GM23338 (cell line): Measurements from ENCODE around the gene COX6B1. TPM values are rescaled to one million over a fixed set of nuclear protein-coding genes. Genes with fewer than 3 reads are reported as not detected.

Experiments
- ATAC-seq: fragments of 200-7000 bp; cut with Tn5 transposase; 3 replicates; pipeline ENCODE4 v1.9.1; 2020
- DNase-seq: peaks from one replicate; pipeline ENCODE4 v3.0.0-alpha.2; 2015; ENCODE audit warnings: low spot score
- H2AFZ ChIP-seq: fragments of 200-600 bp; sonication (generic); 2 replicates; pipeline ENCODE4 v1.8.0; 2016; ENCODE audit warnings: antibody characterized with exemption, mild to moderate bottlenecking, moderate library complexity
- H3F3A ChIP-seq: fragments of 200-600 bp; sonication (generic); replicated peaks from 2 replicates; pipeline ENCODE4 v1.8.0; 2017; ENCODE audit warnings: antibody characterized with exemption, mixed run types, low read depth
- H3K27ac ChIP-seq: fragments of 200-600 bp; sonication (generic); 2 replicates; pipeline ENCODE4 v1.6.1; 2016; ENCODE audit warnings: low read depth
- H3K27me3 ChIP-seq: fragments of 200-600 bp; sonication (generic); 2 replicates; pipeline ENCODE4 v1.8.0; 2016; ENCODE audit warnings: mild to moderate bottlenecking, mixed run types, moderate library complexity; ENCODE audit not compliant: insufficient read depth
- H3K36me3 ChIP-seq: fragments of 200-600 bp; sonication (generic); 2 replicates; pipeline ENCODE4 v1.8.0; 2016; ENCODE audit warnings: mild to moderate bottlenecking; ENCODE audit not compliant: insufficient read depth
- H3K4me1 ChIP-seq: fragments of 200-600 bp; sonication (generic); 2 replicates; pipeline ENCODE4 v1.8.0; 2016; ENCODE audit warnings: mild to moderate bottlenecking, moderate library complexity; ENCODE audit not compliant: insufficient read depth
- H3K4me2 ChIP-seq: fragments of 200-600 bp; sonication (generic); 2 replicates; pipeline ENCODE4 v1.7.1; 2017; ENCODE audit warnings: mixed run types
- H3K4me3 ChIP-seq: fragments of 200-600 bp; sonication (generic); 2 replicates; pipeline ENCODE4 v1.6.1; 2016; ENCODE audit warnings: mixed run types
- H3K79me2 ChIP-seq: fragments of 200-600 bp; sonication (generic); replicated peaks from 2 replicates; pipeline ENCODE4 v1.8.0; 2017; ENCODE audit warnings: mild to moderate bottlenecking; ENCODE audit not compliant: insufficient read depth
- H3K9me2 ChIP-seq: fragments of 200-600 bp; sonication (generic); 2 replicates; pipeline ENCODE4 v1.8.0; 2017; ENCODE audit not compliant: insufficient read depth
- H4K20me1 ChIP-seq: fragments of 200-600 bp; sonication (generic); replicated peaks from 2 replicates; pipeline ENCODE4 v1.8.0; 2017; ENCODE audit warnings: mild to moderate bottlenecking; ENCODE audit not compliant: insufficient read depth
- H3K27ac Mint-ChIP-seq: 2 replicates; pipeline ENCODE4 v1.8.0; 2020; ENCODE audit warnings: inconsistent platforms, mild to moderate bottlenecking, moderate library complexity, mixed read lengths
- H3K27me3 Mint-ChIP-seq: 3 replicates; pipeline ENCODE4 v1.8.0; 2022; ENCODE audit warnings: low read depth, mild to moderate bottlenecking, moderate library complexity, mixed read lengths, inconsistent platforms; ENCODE audit not compliant: insufficient read depth, poor library complexity
- H3K36me3 Mint-ChIP-seq: 3 replicates; pipeline ENCODE4 v1.8.0; 2021; ENCODE audit warnings: low read depth, mild to moderate bottlenecking, inconsistent platforms, moderate library complexity, mixed read lengths
- H3K4me1 Mint-ChIP-seq: 3 replicates; pipeline ENCODE4 v1.8.0; 2020; ENCODE audit warnings: mild to moderate bottlenecking, inconsistent platforms, mixed read lengths
- H3K4me3 Mint-ChIP-seq: 3 replicates; pipeline ENCODE4 v1.8.0; 2021; ENCODE audit warnings: moderate library complexity, mild to moderate bottlenecking, inconsistent platforms, mixed read lengths
- H3K9me3 Mint-ChIP-seq: 3 replicates; pipeline ENCODE4 v1.8.0; 2020; ENCODE audit warnings: moderate library complexity, mild to moderate bottlenecking, inconsistent platforms, mixed read lengths
- CREB1 ChIP-seq: fragments of 250-450 bp; sonication (Bioruptor Pico); IDR thresholded peaks from 2 replicates; pipeline ENCODE4 v1.5.0; 2020; ENCODE audit warnings: low read depth, mild to moderate bottlenecking, moderate library complexity
- CTCF ChIP-seq, 2 experiments: fragments of 200-600 bp in 1 of 2; sonication (generic) in 1 of 2; conservative IDR thresholded peaks; 2 replicates each; pipeline versions ENCODE4 v1.5.1 to v1.6.1; 2016 to 2017; ENCODE audit warnings: antibody characterized with exemption in 2 of 2, low read depth in 2 of 2, mild to moderate bottlenecking in 2 of 2, moderate library complexity in 1 of 2
- ETS1 ChIP-seq: IDR thresholded peaks from 2 replicates; pipeline ENCODE4 v1.6.1; 2016; ENCODE audit warnings: antibody characterized with exemption
- EZH2 ChIP-seq: fragments of 200-600 bp; sonication (generic); IDR thresholded peaks from one replicate; pipeline ENCODE4 v1.8.0; 2017; ENCODE audit warnings: antibody characterized with exemption, mild to moderate bottlenecking, low read depth; ENCODE audit not compliant: unreplicated experiment
- EZH2phosphoT487 ChIP-seq: fragments of 200-600 bp; sonication (generic); IDR thresholded peaks from one replicate; pipeline ENCODE4 v1.8.1; 2018; ENCODE audit warnings: antibody characterized with exemption; ENCODE audit not compliant: unreplicated experiment
- JUNB ChIP-seq: IDR thresholded peaks from one replicate; pipeline ENCODE4 v1.6.1; 2016; ENCODE audit warnings: antibody characterized with exemption; ENCODE audit not compliant: unreplicated experiment
- NANOG ChIP-seq: IDR thresholded peaks from 2 replicates; pipeline ENCODE4 v1.6.1; 2016; ENCODE audit warnings: antibody characterized with exemption, borderline replicate concordance
- POLR2AphosphoS5 ChIP-seq: IDR thresholded peaks from 2 replicates; pipeline ENCODE4 v1.6.1; 2016; ENCODE audit warnings: antibody characterized with exemption, low read depth
- REST ChIP-seq: IDR thresholded peaks from one replicate; pipeline ENCODE4 v1.6.1; 2018; ENCODE audit warnings: antibody characterized with exemption; ENCODE audit not compliant: unreplicated experiment
- STAT1 ChIP-seq: IDR thresholded peaks from one replicate; pipeline ENCODE4 v1.6.1; 2016; ENCODE audit warnings: antibody characterized with exemption; ENCODE audit not compliant: unreplicated experiment
- ZNF114 ChIP-seq: fragments of 250-450 bp; sonication (Bioruptor Pico); IDR thresholded peaks from 2 replicates; pipeline ENCODE4 v1.5.0; 2020; ENCODE audit warnings: mild to moderate bottlenecking, moderate library complexity
- ZNF331 ChIP-seq: fragments of 250-450 bp; sonication (Bioruptor Pico); IDR thresholded peaks from 2 replicates; pipeline ENCODE4 v1.5.0; 2020; ENCODE audit warnings: low read depth, mild to moderate bottlenecking, moderate library complexity
- ZNF462 ChIP-seq: fragments of 250-450 bp; sonication (Bioruptor Pico); IDR thresholded peaks from 2 replicates; pipeline ENCODE4 v1.5.0; 2020; ENCODE audit warnings: mild to moderate bottlenecking, moderate library complexity
- polyA plus RNA-seq: library from polyadenylated mRNA; unstranded; fragments of >200 nt; fragmentation: Nextera tagmentation; extraction: Ambion mirVana; gene quantifications from 2 replicates; pipeline ENCODE4 v1.2.1, GENCODE V29; 2016
- total RNA-seq: library from RNA; depleted of rRNA; stranded (reverse); fragments of >200 nt; shearing (Covaris generic); gene quantifications from 2 replicates; pipeline ENCODE4 v1.2.3, GENCODE V29; 2014

Gene COX6B1
- total and polyA plus RNA-seq, 2 experiments from 2014 or later: 564 to 1,532 TPM

GRCh38 chr19:35636651-35637050 lies 11.5 kb upstream of the COX6B1 start:
- H3K36me3 ChIP-seq: 0 out of 2 replicates have a peak, but pooled peaks cover 4% of the 10 kb centered on the region
- H3K79me2 ChIP-seq: no peaks in the 10 kb centered on the region
- 0 out of 2 replicates have a peak, but pooled peaks cover 6% of the 10 kb centered on the region for H3F3A ChIP-seq
- ATAC-seq (no peak), DNase-seq (no peak)
- peaks cover 14% of the 10 kb centered on the region for H3K4me1 ChIP-seq
- TF ChIP-seq EZH2phosphoT487 (no peak), CREB1 (CRISPR knock-in tag) (no peak), ZNF331 (CRISPR knock-in tag) (no peak), REST (no peak), EZH2 (no peak), ZNF462 (CRISPR knock-in tag) (no peak), NANOG (no peak), POLR2AphosphoS5 (no peak), JUNB (no peak), ETS1 (no peak), CTCF (conservative IDR thresholded peaks at IDR 0.05; ENCODE audit: low read depth in 2 of 2) (no peak), STAT1 (no peak), ZNF114 (no peak)
- Mint-ChIP-seq H3K27me3 (peaks cover 5% of the 10 kb centered on the region), H3K4me1 (peaks cover 18% of the 10 kb centered on the region), H3K4me3 (no peak overlapping the region), H3K27ac (no peak overlapping the region), H3K36me3 (peaks cover 46% of the 10 kb centered on the region), H3K9me3 (no peaks in the 10 kb centered on the region; the same call in 1 of the 3 replicates)
- no peaks in the 10 kb centered on the region for H3K9me2 ChIP-seq
- H3K4me2 ChIP-seq: no peak overlapping the region
- H2AFZ ChIP-seq: no peak overlapping the region
- H4K20me1 ChIP-seq: peaks cover 3% of the 10 kb centered on the region
- no peak overlapping the region for H3K27ac ChIP-seq
- H3K27me3 ChIP-seq: no peaks in the 10 kb centered on the region
- H3K4me3 ChIP-seq: no peak overlapping the region
